Stimulated activated CD8-positive, alpha-beta memory T cell treated with anti-CD3 and anti-CD28 coated beads, Interleukin-7, amount 100 ng/mL, for 24 hours (primary cell): ENCODE measurements around the gene RBBP6.
"Not testable (repeated sequence)": the region's sequence is repeated elsewhere in the genome, so short reads cannot be mapped to it uniquely, and the experiment has no call there.

Experiments
- DNase-seq: peaks from one replicate; pipeline ENCODE4 v3.0.0-alpha.2; 2020; ENCODE audit warnings: low read depth

Gene RBBP6, protein sequence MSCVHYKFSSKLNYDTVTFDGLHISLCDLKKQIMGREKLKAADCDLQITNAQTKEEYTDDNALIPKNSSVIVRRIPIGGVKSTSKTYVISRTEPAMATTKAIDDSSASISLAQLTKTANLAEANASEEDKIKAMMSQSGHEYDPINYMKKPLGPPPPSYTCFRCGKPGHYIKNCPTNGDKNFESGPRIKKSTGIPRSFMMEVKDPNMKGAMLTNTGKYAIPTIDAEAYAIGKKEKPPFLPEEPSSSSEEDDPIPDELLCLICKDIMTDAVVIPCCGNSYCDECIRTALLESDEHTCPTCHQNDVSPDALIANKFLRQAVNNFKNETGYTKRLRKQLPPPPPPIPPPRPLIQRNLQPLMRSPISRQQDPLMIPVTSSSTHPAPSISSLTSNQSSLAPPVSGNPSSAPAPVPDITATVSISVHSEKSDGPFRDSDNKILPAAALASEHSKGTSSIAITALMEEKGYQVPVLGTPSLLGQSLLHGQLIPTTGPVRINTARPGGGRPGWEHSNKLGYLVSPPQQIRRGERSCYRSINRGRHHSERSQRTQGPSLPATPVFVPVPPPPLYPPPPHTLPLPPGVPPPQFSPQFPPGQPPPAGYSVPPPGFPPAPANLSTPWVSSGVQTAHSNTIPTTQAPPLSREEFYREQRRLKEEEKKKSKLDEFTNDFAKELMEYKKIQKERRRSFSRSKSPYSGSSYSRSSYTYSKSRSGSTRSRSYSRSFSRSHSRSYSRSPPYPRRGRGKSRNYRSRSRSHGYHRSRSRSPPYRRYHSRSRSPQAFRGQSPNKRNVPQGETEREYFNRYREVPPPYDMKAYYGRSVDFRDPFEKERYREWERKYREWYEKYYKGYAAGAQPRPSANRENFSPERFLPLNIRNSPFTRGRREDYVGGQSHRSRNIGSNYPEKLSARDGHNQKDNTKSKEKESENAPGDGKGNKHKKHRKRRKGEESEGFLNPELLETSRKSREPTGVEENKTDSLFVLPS (N-terminal part only)

DNA sequence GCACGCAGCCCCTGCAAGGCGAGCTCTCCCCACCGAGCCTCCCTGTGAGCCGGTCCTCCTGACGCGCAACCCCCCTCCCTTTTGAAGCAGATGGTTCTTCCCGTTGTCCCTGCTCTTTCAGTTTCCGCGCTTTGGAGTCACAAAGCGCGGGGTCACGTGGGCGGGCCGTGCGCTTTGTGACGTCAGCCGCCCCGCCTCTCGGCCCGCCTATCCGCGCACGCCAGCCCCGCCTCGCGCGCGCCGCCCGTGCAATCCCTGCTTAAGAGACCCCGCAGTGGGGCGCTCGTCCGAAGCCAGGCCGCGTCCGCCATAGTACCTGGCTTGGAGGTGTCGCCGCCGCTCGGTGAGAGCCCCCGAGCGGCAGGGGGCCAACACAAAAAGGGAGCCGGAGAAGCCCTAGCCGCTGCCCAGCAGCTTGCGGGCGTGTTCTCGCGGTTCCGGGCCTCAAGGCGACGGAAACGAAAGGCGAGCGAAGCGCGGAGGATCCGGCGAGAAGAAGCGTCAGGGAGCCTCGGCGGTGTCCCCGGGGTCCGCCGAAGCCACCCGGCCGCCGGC lies at the start of gene RBBP6:
Gene RBBP6 (plus strand): TSS at position 272 of the 555 bp plus-strand sequence. CDS start 1,061 bp downstream, outside the sequence.
- peak; percentile 82 for DNase-seq

DNA sequence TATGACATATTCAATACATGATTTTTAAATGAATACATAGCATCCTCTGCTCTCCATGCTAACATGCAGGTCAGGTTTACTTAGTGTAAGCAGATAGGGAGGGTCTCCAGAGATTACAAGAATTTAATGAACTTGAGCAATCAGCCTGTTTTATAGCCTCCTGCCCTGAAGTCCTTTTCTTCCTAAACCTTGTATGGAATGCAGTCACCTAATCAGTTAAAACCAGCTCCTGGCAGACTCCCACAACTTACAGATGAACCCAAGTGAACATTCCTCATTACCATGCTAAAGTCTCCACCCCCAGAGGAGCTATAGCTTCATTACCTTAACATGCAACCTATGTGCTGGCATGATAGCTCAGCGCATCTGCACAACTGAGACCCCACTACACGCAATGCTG lies 48.5 kb upstream of the RBBP6 start:
- DNase-seq: no peak

DNA sequence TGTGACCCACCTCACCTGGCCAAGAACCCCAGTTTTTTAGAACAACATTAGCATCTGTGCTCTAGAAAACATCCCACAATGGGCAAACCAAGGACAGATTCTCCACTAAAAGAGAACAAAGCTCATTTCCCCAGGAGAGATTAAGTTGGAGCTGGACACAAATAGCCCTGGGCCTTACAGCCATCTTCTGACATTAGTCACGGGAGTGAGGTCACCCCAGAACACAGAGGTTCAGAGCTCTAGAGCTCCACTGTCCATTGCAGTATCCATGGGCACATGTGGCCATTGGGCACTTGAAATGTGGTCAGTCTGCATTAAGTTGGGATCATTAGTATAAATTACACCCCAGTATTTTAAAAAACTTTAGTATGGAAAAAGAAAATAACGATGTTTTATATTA lies 47.6 kb upstream of the RBBP6 start:
- DNase-seq: no peak

DNA sequence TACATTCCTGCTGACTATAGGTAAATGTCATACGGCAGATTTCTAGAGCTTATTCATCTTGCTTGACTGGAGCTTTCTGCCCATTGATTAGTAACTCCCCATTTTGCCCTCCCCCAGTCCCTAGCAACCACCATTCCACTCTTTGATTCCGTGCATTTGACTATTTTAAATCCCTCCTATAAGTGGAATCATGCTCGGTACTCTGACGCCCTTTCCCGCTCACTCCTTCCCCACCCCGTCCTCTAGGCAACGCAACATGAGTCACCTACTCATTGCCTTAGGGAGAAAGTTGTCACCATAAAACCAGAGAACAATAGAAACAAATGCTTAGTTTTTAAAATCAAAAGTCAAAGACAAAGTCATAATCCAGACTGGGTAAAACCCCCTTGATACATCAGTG lies 45.5 kb upstream of the RBBP6 start:
- DNase-seq: no peak

DNA sequence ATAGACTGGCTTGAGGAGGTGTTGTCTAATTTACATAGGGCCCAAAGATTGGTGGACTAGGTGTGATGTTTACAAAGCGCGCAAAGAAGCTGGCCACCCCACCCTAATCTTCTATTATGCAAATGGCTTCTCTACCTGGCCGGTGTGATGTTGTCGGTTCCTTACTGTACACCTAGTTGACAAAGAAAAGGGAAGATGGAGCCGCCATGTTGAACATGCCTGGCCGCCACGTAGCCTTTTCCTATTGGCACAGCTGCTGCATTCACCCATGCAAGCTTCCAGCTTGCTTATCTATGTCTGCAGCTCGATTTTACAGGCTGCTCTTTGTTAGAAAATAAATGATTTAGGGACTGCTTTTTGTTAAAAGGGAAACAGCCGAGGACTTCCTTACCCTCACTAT lies 44.2 kb upstream of the RBBP6 start:
- not testable (repeated sequence) for DNase-seq

GRCh38 chr16:24497440-24497839 lies 41.9 kb upstream of the RBBP6 start:
- DNase-seq: no peak

DNA sequence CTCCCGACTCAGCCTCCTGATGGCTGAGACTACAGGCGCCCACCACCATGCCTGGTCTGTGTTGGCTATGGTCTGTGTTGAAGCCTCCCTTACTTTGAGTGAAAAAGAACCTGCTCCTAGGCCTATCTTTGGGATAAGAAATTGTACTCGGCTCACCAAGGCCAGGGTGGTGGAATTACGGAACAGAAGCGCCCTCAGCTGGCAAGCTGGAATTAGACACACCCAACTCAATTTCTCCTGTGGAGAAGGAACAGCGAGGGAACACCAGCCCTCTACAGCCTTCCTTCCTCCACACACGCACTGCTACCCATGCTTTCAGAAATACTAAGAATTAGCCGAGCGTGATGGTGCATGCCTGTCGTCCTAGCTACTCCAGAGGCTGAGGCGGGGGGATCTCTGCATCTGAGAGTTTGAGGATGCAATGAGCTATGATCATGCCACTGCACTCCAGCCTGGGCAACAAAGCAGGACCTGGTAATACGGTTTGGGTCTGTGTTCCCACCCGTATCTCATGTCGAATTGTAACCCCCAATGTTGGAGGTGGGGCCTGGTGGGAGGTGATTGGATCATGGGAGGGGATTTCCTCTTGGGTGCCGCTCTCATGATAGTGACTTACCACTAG lies 40.1 kb upstream of the RBBP6 start:
- DNase-seq: no peak

- peak; percentile 13 for DNase-seq
Measured at GRCh38 chr16:24504472-24505345, 34.7 kb upstream of the RBBP6 start.

GRCh38 chr16:24505959-24506358 lies 33.4 kb upstream of the RBBP6 start:
- no peak for DNase-seq

DNA sequence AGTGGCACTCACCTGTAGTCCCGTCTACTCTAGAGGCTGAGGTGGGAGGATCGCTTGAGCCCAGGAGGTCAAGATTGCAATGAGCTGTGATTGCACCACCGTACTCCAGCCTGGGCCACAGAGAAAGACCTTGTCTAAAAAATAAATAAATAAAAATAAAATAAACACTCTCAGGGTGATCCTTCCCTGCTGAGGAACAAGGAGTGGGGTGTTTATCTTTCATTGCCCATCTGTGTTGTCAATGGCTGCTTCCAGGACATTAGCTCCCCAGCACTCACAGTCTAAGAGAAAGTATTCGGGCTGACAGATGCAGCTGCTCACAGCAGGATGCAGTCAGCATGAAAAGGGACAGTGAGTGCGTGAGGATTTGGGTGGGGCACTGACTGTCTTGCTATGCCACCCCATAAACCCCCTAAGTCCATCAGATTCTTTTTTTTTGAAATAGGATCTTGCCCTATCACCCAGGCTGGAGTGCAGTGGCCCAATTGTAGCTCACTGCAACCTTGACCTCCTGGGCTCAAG lies 31.3 kb upstream of the RBBP6 start:
- DNase-seq: no peak

- no peak for DNase-seq
Measured at GRCh38 chr16:24508614-24509013, 30.8 kb upstream of the RBBP6 start.

DNA sequence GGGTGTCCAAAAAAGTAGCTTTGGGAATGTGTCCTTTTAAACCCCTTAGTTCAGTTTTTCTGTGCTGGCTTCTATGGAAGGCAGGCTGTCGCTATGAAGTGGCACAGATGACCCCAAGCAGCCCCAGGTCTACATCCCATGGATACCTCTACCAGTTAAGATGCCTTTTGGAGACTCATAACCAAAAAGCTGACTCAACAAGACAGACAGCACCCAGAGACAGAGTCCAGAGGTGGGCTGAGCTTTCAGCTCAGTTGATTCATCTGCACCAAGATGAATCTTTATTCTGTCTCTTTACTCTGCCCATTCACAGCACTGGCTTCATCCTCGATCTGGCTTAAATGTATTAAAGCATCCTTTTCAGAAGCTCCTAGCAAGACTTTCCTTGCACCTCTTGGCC lies 29.8 kb upstream of the RBBP6 start:
- no peak for DNase-seq

- DNase-seq: no peak
Measured at GRCh38 chr16:24511174-24511573, 28.2 kb upstream of the RBBP6 start.

DNA sequence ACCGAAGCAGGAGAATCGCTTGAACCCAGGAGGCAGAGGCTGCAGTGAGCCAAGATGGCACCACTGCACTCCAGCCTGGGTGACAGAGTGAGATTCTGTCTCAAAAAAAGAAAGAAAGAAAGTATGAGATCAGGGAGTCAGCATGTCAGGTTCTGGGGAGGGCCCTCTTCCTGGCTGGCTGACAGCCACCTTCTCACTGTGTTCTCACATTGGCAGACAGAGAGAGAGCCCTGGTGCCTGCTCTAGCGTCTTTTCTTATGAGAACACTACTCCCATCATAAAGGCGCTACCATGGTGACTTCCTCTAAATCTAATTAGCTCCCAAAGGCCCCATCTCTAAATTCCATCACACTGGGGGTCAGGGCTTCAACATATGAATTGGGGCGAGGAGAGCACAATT lies 27.6 kb upstream of the RBBP6 start:
- no peak for DNase-seq

DNA sequence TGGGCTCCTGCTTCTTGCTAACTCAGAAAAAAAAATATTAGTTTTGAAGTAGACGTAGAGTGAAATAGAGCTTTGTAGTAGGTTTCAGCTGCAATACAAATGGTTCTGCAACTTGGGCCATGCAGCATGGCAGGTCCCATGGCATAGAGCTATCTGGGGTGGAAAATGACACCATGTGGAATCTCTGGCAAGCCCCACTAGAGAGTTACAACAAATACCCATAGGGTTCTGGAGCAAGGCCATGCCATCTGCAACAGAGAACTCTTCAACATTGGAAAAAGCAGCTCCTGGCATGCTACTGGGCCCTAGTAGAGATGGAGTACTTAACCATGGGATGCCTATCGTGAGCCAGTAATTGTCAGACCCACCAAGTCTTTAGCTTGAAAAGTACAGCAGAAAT lies 25.3 kb upstream of the RBBP6 start:
- no peak for DNase-seq

- DNase-seq: no peak
Measured at GRCh38 chr16:24515186-24515585, 24.2 kb upstream of the RBBP6 start.

GRCh38 chr16:24516900-24517669 lies 22.3 kb upstream of the RBBP6 start:
- peak; percentile 57 for DNase-seq

DNA sequence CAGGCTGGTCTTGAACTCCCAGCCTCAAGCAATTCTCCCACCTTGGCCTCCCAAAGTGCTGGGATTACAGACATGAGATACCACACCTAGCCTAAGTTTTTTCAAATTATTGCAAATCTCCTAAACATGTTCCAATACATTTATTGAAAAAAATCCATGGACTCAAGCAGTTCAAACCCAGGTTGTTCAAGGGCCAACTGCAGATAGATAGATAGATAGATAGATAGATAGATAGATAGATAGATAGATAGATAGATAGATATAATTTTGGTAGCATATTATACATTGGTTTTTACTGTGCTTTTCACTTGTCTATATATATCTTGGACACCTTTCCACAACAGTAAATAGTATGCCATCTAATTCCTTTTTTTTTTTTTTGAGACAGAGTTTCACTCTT lies 20.9 kb upstream of the RBBP6 start:
- no peak for DNase-seq

DNA sequence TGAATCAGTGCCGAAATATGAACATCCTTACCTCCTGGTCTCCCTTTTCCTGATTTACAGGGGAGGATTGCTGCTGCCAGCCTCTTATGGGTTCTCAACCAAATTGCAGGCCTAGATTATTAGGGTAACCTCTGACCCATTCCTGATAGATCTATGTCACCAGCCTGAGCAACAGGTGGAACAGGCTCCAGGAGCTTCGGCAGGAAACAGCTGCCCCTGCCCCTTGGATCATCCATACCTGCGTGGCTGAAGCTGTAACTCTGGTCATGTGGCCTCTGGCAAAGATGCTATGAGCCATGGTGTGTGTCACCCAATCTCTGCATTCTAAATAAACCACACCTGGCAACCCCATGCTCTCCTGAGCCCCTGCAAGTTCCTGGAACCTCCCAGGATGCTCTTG lies 18.4 kb upstream of the RBBP6 start:
- DNase-seq: no peak

GRCh38 chr16:24522751-24523150 lies 16.6 kb upstream of the RBBP6 start:
- no peak for DNase-seq
